Astrocyte (in vitro differentiated cells and primary cell): ENCODE results near the gene HAPLN2.

Experiments
- EZH2 ChIP-seq: IDR thresholded peaks from 2 replicates; pipeline ENCODE4 v1.6.1; 2012; ENCODE audit warnings: mild to moderate bottlenecking, low read length, inconsistent platforms; ENCODE audit not compliant: insufficient read depth
- TF ChIP-seq, protein P1 (sequence below): IDR thresholded peaks from 2 replicates; pipeline ENCODE4 v1.5.1; 2011; ENCODE audit warnings: low read depth, mild to moderate bottlenecking, inconsistent platforms, low read length, moderate library complexity; ENCODE audit not compliant: insufficient read depth

GRCh38 chr1:156592158-156592909 is 26.9 kb upstream of the HAPLN2 start:
- TF ChIP-seq, protein P1, sequence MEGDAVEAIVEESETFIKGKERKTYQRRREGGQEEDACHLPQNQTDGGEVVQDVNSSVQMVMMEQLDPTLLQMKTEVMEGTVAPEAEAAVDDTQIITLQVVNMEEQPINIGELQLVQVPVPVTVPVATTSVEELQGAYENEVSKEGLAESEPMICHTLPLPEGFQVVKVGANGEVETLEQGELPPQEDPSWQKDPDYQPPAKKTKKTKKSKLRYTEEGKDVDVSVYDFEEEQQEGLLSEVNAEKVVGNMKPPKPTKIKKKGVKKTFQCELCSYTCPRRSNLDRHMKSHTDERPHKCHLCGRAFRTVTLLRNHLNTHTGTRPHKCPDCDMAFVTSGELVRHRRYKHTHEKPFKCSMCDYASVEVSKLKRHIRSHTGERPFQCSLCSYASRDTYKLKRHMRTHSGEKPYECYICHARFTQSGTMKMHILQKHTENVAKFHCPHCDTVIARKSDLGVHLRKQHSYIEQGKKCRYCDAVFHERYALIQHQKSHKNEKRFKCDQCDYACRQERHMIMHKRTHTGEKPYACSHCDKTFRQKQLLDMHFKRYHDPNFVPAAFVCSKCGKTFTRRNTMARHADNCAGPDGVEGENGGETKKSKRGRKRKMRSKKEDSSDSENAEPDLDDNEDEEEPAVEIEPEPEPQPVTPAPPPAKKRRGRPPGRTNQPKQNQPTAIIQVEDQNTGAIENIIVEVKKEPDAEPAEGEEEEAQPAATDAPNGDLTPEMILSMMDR, result no peak
- TF ChIP-seq EZH2, result no peak
